Activated naive CD8-positive, alpha-beta T cell treated with anti-CD3 and anti-CD28 coated beads, Interleukin-2, amount 10 ng/mL, durations not matched to agents 7 days and 5 days (primary cell): Measurements from ENCODE around the gene HYKK. TPM values are rescaled to one million over a fixed set of nuclear protein-coding genes. Genes with fewer than 3 reads are reported as not detected.
A peak's percentile ranks its signal among the peaks of the same experiment; 100 is the strongest.
"Not testable (repeated sequence)": the region's sequence is repeated elsewhere in the genome, so short reads cannot be mapped to it uniquely, and the experiment has no call there.

Experiments used
- ATAC-seq: fragments of 150-1000 bp; cut with Tn5 transposase; one replicate; pipeline ENCODE4 v1.10.0; 2021; ENCODE audit warnings: low read depth, moderate library complexity
- POLR2A ChIA-PET: fragments of 350-600 bp; sonication (Branson Sonifier 250); formaldehyde crosslinking; loops from one replicate; lab custom pipeline; 2021; ENCODE audit warnings: antibody characterized with exemption; lab: Charles Lee
- DNase-seq: peaks from one replicate; pipeline ENCODE4 v3.0.0; 2021
- H3K27ac Mint-ChIP-seq: one replicate; pipeline ENCODE4 v1.8.0; 2022; ENCODE audit warnings: mild to moderate bottlenecking, mixed read lengths
- H3K27me3 Mint-ChIP-seq: one replicate; pipeline ENCODE4 v1.8.0; 2022; ENCODE audit warnings: mild to moderate bottlenecking, moderate library complexity, mixed read lengths
- H3K36me3 Mint-ChIP-seq: one replicate; pipeline ENCODE4 v1.8.0; 2021; ENCODE audit warnings: mild to moderate bottlenecking, mixed read lengths
- H3K4me1 Mint-ChIP-seq: one replicate; pipeline ENCODE4 v1.8.0; 2021; ENCODE audit warnings: mixed read lengths
- H3K4me3 Mint-ChIP-seq: one replicate; pipeline ENCODE4 v1.8.0; 2022; ENCODE audit warnings: mild to moderate bottlenecking, moderate library complexity, mixed read lengths
- H3K9me3 Mint-ChIP-seq: one replicate; pipeline ENCODE4 v1.8.0; 2021; ENCODE audit warnings: mixed read lengths
- total RNA-seq, 2 experiments: library from RNA; stranded (reverse); gene quantifications; one replicate each; pipeline ENCODE4 v1.2.3, GENCODE V29; 2021

Gene HYKK
- total RNA-seq, 2 experiments from 2014 or later = 1.6 to 2.4 TPM

DNA sequence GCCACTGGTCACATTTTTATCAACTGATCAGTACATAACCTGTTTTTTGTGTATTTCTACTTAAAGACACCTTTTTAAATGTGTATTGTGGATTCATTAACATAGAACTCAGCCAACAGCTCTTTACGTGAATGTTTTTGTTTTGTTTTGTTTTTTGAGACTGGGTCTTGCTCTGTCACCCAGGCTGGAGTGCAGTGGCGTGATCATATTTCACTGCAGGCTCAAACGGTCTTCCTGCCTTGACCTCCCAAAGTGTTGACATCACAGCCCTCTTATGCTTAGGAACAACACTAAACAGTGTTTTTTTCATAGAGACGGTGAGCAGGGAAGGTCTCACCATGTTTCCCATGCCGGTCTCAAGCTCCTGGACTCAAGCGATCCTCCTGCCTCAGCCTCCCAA is 42.8 kb downstream of the HYKK start:
- POLR2A ChIA-PET = interaction anchor here (1.2 kb wide), 1 partner anchor 10 kb away, joined by 7 read pairs; the partner anchor contains the start of gene PSMA4
- no peak for ATAC-seq
- H3K9me3 Mint-ChIP-seq = no peaks in the 10 kb centered on the region
- H3K4me1 Mint-ChIP-seq = peaks cover 2% of the 10 kb centered on the region
- peaks cover 18% of the 10 kb centered on the region for H3K36me3 Mint-ChIP-seq
- DNase-seq = no peak
- H3K4me3 Mint-ChIP-seq = no peak overlapping the region
- no peaks in the 10 kb centered on the region for H3K27me3 Mint-ChIP-seq
- H3K27ac Mint-ChIP-seq = no peak overlapping the region

DNA sequence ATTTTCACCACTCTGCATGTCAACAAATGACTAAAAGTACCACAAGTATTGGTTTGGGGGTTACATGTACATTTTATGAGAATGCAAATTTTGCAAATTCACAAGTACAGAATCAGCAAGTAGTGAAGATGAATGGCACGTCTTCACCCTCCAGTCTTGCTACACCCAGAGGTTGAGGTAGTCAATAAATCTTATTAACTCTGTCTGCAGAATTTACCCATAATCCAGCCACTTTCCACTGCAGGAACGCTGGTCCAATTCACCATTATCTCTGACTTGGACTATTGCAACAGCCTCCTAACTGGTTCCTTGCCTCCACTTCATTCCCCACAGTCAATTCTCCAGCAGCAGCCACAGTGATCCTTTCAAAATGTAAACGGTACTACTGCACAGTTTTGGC is 43.4 kb downstream of the HYKK start:
- Mint-ChIP-seq H3K27ac (no peak overlapping the region), H3K4me3 (no peak overlapping the region), H3K4me1 (peaks cover 2% of the 10 kb centered on the region), H3K9me3 (no peaks in the 10 kb centered on the region), H3K27me3 (no peaks in the 10 kb centered on the region), H3K36me3 (peaks cover 18% of the 10 kb centered on the region)
- POLR2A ChIA-PET = no interaction called here
- no peak for DNase-seq
- ATAC-seq = no peak

DNA sequence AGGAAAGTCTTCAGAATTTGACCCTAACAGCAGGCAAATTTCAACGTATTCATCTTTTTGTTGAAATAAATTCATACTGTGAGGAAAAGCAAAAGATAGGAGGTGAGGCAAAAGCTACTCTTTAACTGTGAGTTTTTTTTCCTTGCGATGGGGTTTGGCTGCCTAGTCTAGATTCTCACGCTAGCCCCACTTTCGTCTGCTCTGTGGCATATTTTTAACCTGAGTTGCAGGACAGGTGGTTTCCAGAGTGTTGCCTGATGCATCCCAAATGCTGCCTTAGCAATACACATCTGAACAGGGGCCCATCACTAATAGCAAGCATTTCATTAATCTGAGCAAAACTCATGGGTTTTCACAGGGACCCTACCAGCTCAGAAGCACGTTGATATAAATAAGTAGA is 44.5 kb downstream of the HYKK start:
- Mint-ChIP-seq H3K4me1 (peaks cover 2% of the 10 kb centered on the region), H3K27me3 (no peaks in the 10 kb centered on the region), H3K36me3 (peaks cover 14% of the 10 kb centered on the region), H3K27ac (no peak overlapping the region), H3K4me3 (no peak overlapping the region), H3K9me3 (no peaks in the 10 kb centered on the region)
- POLR2A ChIA-PET = no interaction called here
- no peak for ATAC-seq
- no peak for DNase-seq

DNA sequence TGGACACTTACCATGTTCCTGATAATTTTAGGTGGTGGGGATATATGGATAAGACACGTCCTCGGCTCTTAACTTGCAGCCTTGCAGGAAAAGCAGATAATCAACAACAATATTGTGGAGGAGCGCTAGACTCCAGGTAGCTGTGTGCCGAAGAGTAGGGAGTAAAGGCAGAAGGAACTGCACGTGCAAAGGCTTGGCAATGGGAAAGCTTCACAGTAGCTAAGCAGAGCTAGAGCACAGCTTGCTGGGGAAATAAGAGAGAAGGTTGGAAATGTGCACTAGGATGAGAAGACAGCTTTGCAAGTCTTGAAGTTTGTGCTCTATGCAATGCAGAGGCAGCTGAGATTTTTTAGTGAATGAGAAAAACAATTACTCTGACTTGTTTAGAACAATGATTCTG is 45.2 kb downstream of the HYKK start:
- H3K27me3 Mint-ChIP-seq = no peaks in the 10 kb centered on the region
- H3K27ac Mint-ChIP-seq = no peak overlapping the region
- H3K4me1 Mint-ChIP-seq = peaks cover 2% of the 10 kb centered on the region
- no peaks in the 10 kb centered on the region for H3K9me3 Mint-ChIP-seq
- H3K36me3 Mint-ChIP-seq = peaks cover 13% of the 10 kb centered on the region
- DNase-seq (no peak), ATAC-seq (no peak)
- POLR2A ChIA-PET = no interaction called here
- H3K4me3 Mint-ChIP-seq = no peak overlapping the region

DNA sequence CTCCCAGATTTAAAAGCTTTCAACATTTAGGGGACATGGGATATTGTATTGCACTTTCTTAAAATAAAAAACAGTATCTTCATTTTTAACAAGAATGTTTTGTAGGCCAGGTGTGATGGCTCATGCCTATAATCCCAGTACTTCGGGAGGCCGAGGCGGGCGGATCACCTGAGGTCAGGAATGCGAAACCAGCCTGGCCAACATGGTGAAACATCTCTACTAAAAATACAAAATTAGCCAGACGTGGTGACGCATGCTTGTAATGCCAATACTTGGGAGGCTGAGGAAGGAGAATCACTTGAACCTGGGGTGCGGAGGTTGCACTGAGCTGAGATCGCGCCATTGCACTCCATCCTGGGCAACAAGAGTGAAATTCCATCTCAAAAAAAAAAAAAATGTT is 52.8 kb downstream of the HYKK start:
- H3K36me3 Mint-ChIP-seq, POLR2A ChIA-PET, H3K27ac Mint-ChIP-seq: not testable (repeated sequence)

DNA sequence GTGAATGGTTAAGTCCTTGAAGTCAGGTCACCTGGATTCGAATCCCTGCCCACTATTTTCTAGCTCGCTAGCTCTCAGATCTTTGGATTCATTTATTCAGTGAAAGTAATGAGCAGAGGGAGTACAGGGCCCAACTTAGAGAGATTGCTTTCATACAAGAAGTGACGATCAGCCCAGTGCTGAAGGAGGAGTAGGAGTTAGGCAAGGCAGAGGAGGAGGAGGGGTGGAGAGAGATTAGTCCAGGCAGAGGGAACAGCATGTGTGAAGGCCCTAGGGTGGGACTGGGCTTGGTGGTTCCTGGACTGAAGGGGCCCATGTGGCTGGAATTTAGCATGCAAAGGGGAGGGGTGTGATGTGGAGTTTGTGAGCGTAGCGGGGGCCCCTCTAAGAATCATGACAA is 54.1 kb downstream of the HYKK start:
- POLR2A ChIA-PET = no interaction called here
- no peak for ATAC-seq
- no peaks in the 10 kb centered on the region for H3K9me3 Mint-ChIP-seq
- peaks cover 23% of the 10 kb centered on the region for H3K27me3 Mint-ChIP-seq
- no peak for DNase-seq
- no peak overlapping the region for H3K4me3 Mint-ChIP-seq
- peaks cover 12% of the 10 kb centered on the region for H3K4me1 Mint-ChIP-seq
- peaks cover 2% of the 10 kb centered on the region for H3K36me3 Mint-ChIP-seq
- H3K27ac Mint-ChIP-seq = no peak overlapping the region

More for the DNA sequence above, 52.8 kb downstream of the HYKK start:
- not testable (repeated sequence) for DNase-seq, H3K9me3 Mint-ChIP-seq, H3K4me1 Mint-ChIP-seq, ATAC-seq, H3K4me3 Mint-ChIP-seq
- H3K27me3 Mint-ChIP-seq = peaks cover 16% of the 10 kb centered on the region

DNA sequence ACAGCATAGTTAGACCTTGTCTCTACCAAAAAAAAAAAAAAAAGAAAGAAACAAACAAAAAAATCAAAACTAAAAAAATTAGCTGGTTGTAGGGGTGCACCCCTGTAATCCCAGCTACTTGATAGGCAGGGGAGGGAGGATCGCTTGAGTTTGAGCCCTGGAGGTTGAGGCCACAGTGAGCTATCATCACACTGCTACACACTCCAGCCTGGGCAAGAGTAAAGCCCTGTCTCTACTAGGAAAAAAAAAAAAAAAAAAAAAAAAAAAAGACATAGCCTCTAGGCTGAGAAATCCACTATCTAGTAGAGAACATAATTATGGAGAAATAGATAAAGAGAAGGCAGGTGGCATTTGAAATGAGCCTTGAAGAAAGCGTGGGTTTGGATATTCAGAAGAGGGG is 55.7 kb downstream of the HYKK start:
- peaks cover 19% of the 10 kb centered on the region for H3K4me1 Mint-ChIP-seq
- no peak for DNase-seq
- peak overlapping the region; percentile 12 for H3K4me3 Mint-ChIP-seq
- POLR2A ChIA-PET = no interaction called here
- H3K9me3 Mint-ChIP-seq = no peaks in the 10 kb centered on the region
- H3K27ac Mint-ChIP-seq = no peak overlapping the region
- H3K27me3 Mint-ChIP-seq = peaks cover 34% of the 10 kb centered on the region
- no peak for ATAC-seq
- H3K36me3 Mint-ChIP-seq = peaks cover 2% of the 10 kb centered on the region

DNA sequence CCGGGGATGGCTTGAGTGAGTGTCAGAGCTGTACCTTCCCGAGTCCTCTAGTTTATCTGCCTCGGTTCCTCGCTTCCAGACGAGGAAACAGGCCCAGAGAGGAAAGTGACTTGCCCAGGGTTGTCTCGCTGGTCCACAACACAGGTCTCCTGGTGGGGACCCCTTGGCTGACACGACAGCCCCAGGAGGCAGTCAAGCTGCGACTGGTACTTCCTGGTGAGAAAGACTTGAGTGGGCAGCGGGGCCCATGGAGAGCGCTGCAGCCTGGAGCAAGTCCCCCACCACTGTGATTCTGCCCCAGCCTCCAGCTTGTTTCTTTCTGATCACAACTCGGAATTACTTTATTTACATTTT is 57.3 kb downstream of the HYKK start:
- H3K27ac Mint-ChIP-seq = peak overlapping the region; percentile 84
- DNase-seq (peak; percentile 36), ATAC-seq (peak; percentile 19)

DNA sequence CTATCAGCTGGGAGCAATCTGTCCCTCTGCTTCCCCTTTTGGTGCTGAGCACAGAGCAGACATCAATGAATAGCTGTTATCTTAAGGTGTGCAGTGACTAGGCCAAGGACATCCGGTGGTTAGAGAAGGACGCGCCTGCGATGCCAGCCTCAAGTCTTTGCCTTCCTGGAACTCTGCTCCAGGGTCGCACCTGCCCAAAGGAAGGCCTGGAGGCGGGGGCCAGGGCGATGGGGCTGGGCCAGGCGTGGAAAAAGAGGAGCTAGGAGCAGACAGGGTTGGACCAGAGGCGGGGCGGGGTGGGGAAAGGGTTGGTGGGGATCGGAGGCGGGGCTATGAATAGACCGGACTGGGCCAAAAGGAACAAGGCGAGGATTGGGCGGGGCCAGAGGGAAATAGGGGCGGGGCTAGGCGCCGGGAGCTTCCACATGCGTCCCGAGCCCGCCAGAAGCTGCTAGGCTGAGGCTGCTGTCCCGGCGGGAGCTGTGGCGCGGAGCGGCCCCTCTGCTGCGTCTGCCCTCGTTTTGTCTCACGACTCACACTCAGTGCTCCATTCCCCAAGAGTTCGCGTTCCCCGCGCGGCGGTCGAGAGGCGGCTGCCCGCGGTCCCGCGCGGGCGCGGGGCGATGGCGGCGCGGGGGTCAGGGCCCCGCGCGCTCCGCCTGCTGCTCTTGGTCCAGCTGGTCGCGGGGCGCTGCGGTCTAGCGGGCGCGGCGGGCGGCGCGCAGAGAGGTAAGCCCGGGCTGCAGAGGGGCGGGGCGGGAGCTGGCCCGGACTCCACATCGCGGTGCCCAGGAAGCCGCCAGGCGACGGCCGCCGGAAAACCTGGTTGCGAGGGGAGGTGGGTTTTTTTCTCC is 57.9 kb downstream of the HYKK start, which contains the start of gene CHRNA5:
CHRNA5 (plus strand) TSS at position 424 of the 854 bp plus-strand sequence; CDS start at position 624, 200 bp downstream.
- peaks cover 34% of the 10 kb centered on the region for H3K27me3 Mint-ChIP-seq
- peak within 1 kb of the TSS; percentile 94 for H3K4me3 Mint-ChIP-seq
- H3K9me3 Mint-ChIP-seq = no peaks in the 10 kb centered on the region
- DNase-seq (peak; percentile 60), ATAC-seq (peak; percentile 71)
- H3K27ac Mint-ChIP-seq = peak within 1 kb of the TSS; percentile 84
- POLR2A ChIA-PET = interaction anchor here (0.9 to 2.4 kb wide), 3 partner anchors 16 to 57 kb away, joined by 3 to 18 read pairs (median 4); partner anchors contain the start of gene PSMA4
- peaks cover 2% of the 10 kb centered on the region for H3K36me3 Mint-ChIP-seq
- peaks cover 19% of the 10 kb centered on the region for H3K4me1 Mint-ChIP-seq

More for the DNA sequence above, 57.3 kb downstream of the HYKK start:
- POLR2A ChIA-PET = interaction anchor here (0.9 to 2.4 kb wide), 3 partner anchors 15 to 57 kb away, joined by 3 to 18 read pairs (median 4); partner anchors contain the start of gene PSMA4
- H3K9me3 Mint-ChIP-seq = no peaks in the 10 kb centered on the region
- H3K27me3 Mint-ChIP-seq = peaks cover 34% of the 10 kb centered on the region
- H3K4me3 Mint-ChIP-seq = peak overlapping the region; percentile 94
- peaks cover 2% of the 10 kb centered on the region for H3K36me3 Mint-ChIP-seq
- H3K4me1 Mint-ChIP-seq = peaks cover 19% of the 10 kb centered on the region

DNA sequence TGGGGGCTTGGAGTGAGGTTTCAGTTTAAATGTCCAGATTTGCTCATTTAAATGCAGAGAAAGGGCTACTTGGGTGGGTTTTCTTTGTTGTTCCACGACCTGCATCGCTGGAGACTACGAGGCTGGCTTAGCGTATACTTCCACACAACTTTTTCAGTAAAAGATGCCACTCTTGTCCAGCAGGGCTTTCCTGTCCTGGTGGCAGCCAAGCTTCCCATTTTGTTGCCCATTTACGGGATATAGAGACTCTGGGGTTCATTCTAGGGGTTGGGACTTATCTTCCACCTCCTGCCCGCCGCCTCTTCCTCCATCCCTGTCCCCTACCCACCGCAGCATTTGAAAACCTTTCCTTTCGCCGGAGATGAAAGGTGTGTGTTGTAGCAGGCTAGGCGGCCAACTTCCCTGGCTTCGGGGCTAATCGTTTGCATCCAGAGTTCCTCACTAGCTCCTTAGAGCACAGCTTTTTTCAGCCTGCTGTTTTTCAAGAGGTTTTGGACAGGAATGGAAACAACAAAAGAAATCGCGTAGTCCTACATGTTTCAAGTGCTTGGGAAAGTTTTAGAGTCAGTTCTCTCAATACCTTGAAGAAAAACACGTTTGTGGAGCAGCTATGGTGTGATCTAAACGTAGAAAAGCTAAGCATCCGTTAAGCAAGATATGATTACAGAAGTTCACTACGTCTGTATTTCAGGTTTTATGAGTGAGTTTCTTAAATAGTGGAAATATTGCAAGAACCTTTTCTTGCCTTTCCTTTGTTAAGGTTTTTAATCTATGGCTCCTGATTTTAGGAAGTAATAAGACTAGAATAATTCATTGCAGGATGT is 58.8 kb downstream of the HYKK start:
- DNase-seq (no peak), ATAC-seq (no peak)
- H3K27me3 Mint-ChIP-seq = peaks cover 34% of the 10 kb centered on the region
- H3K4me3 Mint-ChIP-seq = peak overlapping the region; percentile 94
- H3K27ac Mint-ChIP-seq = no peak overlapping the region
- no peaks in the 10 kb centered on the region for H3K9me3 Mint-ChIP-seq
- H3K4me1 Mint-ChIP-seq = peaks cover 19% of the 10 kb centered on the region
- peaks cover 2% of the 10 kb centered on the region for H3K36me3 Mint-ChIP-seq
- POLR2A ChIA-PET = interaction anchor here (0.9 to 2.4 kb wide), 2 partner anchors 17 to 26 kb away, joined by 3 to 18 read pairs; partner anchors contain the start of gene PSMA4

DNA sequence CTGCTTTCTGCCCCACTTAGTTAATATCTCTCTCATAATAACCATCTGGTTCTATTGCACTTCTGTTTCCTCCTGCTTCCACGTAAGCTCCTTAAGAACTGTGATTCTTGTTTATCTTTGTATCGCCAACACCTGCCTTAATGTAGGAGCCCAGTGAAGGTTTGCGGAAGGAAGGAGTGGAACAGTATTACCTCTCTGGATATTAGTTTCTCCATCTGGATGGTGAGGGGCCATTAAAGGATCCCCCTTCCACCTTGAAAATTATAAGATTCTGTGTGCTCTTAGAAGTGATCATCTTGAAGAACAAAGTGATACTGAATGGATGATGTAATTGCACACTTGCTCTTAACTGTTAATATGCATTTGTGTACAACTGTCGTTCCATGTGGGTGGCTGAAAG is 60.2 kb downstream of the HYKK start:
- POLR2A ChIA-PET = no interaction called here
- peaks cover 19% of the 10 kb centered on the region for H3K4me1 Mint-ChIP-seq
- H3K27me3 Mint-ChIP-seq = peaks cover 31% of the 10 kb centered on the region
- no peak overlapping the region for H3K4me3 Mint-ChIP-seq
- no peak overlapping the region for H3K27ac Mint-ChIP-seq
- H3K9me3 Mint-ChIP-seq = no peaks in the 10 kb centered on the region
- no peaks in the 10 kb centered on the region for H3K36me3 Mint-ChIP-seq
- no peak for ATAC-seq
- no peak for DNase-seq

DNA sequence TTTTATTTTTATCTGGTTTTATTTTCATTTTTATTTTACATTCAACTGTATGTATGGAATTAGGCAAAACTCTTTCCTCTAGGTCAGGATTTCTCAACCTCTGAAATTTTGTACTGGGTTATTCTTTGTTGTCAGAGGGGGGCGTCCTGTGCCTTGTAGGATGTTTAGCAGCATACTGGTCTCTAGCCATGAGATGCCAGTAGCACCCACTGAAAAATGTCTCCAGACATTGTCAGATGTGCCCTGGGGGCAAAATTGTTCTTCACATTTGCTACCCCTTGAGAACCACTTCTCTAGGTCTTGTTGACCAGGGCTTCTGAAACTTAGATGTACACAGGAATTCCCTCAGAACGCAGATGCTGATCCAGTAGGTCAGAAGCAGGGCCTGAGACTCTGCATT is 63.3 kb downstream of the HYKK start:
- Mint-ChIP-seq H3K36me3 (no peaks in the 10 kb centered on the region), H3K4me3 (no peak overlapping the region), H3K27ac (no peak overlapping the region), H3K9me3 (no peaks in the 10 kb centered on the region), H3K27me3 (peaks cover 19% of the 10 kb centered on the region), H3K4me1 (peaks cover 12% of the 10 kb centered on the region)
- POLR2A ChIA-PET = no interaction called here
- DNase-seq (no peak), ATAC-seq (no peak)

DNA sequence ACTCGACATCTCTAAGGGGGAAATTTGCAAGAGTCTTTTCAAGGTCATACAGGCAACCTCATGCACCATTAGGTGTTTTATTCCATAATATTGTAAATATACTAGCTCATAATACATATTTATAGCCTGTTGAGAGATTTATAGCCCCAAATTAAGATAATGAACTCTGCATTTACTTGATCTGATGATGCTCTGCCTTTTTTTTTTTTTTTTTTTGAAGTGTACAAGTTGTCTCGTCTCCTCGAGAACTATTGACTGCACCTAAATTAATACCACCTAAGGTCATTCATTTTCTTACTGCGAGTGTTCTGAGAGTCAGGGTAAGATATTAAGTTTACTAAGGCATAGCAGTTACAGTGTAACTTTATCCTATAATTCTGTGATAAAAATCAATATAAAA is 64.0 kb downstream of the HYKK start:
- H3K4me3 Mint-ChIP-seq = no peak overlapping the region
- H3K27ac Mint-ChIP-seq = no peak overlapping the region
- H3K4me1 Mint-ChIP-seq = peaks cover 7% of the 10 kb centered on the region
- DNase-seq = no peak
- peaks cover 16% of the 10 kb centered on the region for H3K27me3 Mint-ChIP-seq
- H3K36me3 Mint-ChIP-seq = no peaks in the 10 kb centered on the region
- POLR2A ChIA-PET = no interaction called here
- no peaks in the 10 kb centered on the region for H3K9me3 Mint-ChIP-seq
- no peak for ATAC-seq
